Raji (cell line): ENCODE data around the gene H2BW2.
"Not testable (repeated sequence)": the region's sequence is repeated elsewhere in the genome, so short reads cannot be mapped to it uniquely, and the experiment has no call there.

Experiments
- POLR2A ChIP-seq: IDR thresholded peaks from 2 replicates; pipeline ENCODE4 v1.6.1; 2011; ENCODE audit warnings: low read depth, low read length, control low read depth; ENCODE audit not compliant: insufficient read depth

Gene H2BW2

GRCh38 chrX:104039689-104040505 is at the start of gene H2BW2:
H2BW2 (plus strand) TSS chrX:104039956; CDS start chrX:104039995, 39 bp downstream.
- TF ChIP-seq POLR2A = no peak

DNA sequence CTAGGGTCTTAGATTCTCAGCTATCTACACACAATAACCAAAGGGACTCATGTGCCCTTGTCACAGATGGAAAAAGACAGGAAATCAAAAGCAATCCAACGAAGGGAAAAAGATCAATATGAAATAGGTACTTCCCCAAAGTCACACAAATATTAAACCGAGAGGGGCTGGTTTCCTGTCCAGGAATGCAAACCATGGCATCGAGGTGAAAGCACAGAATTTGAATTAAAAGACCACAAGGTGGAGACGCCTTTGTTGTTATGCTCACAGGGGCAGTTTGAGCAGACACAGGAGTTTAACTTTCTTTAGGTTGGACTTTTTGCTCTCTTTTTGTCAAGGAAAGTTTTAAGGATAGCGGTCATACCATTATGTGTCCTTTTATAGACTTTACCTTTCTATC is 40.5 kb upstream of the H2BW2 start:
- no peak for TF ChIP-seq POLR2A

- no peak for TF ChIP-seq POLR2A
These were observed 30.9 kb upstream of the H2BW2 start for GRCh38 chrX:104008831-104009230.

DNA sequence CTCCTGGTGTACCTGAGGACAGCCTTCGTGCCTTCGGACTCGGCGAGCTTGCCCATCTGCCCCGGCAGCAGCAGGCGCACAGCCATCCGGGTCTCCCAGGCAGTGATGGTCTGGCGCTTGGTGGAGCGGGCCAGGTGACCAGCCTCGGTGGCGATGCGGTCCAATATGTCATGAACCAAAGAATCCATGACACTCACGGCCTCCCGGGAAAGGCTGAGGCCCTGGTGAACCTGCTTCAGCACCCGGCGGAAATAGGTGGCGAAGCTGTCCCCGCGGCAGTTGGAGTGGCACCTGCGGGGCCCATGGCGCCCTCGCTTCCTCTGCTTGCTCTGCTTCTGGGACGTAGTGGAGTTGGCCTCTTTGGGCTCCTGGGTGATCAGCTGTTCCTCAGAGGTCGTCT is 26.6 kb upstream of the H2BW2 start:
- TF ChIP-seq POLR2A = no peak

- no peak for TF ChIP-seq POLR2A
These were observed 26.1 kb upstream of the H2BW2 start, which contains the start of gene H2BW1 for GRCh38 chrX:104013606-104014005. H2BW1 (minus strand) TSS chrX:104013708; CDS start chrX:104013576, 132 bp downstream.

DNA sequence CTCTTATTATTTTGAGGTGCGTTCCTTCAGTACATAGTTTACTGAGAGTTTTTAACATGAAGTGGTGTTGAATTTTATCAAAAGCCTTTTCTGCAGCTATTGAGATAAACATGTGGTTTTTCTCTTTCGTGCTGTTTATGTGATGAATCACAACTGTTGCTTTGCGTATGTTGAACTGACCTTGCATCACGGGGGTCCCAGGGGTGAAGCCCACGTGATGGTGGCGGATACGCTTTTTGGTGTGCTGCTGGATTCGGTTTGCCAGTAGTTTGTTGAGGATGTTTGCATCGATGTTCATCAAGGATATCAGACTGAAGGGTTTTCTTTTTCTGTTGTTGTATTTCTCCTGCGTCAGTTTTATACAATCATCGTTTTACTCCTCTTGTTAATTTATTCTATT is 21.6 kb upstream of the H2BW2 start:
- no peak for TF ChIP-seq POLR2A

DNA sequence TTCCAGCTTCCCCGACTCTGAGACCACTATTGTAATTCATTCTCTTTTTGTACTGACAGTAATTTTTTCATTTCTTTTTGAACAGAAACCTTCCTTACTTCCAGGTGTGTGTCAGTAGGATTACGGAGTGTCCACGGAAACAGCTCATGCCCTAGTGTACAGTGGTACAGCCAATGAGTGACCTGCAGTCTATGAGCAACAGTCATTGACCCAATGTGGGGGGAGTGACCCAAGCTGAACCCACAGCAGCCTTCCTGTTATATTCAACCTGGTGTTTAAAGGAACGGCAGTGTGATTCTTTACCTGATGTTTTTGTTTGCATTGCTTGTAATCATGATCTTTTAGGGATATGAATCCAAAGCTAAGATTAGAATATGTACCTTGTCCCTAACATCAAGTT is 1.2 kb downstream of the H2BW2 start:
- TF ChIP-seq POLR2A = no peak

- TF ChIP-seq POLR2A = no peak
These were observed 5.9 kb downstream of the H2BW2 start for GRCh38 chrX:104045642-104046041.

DNA sequence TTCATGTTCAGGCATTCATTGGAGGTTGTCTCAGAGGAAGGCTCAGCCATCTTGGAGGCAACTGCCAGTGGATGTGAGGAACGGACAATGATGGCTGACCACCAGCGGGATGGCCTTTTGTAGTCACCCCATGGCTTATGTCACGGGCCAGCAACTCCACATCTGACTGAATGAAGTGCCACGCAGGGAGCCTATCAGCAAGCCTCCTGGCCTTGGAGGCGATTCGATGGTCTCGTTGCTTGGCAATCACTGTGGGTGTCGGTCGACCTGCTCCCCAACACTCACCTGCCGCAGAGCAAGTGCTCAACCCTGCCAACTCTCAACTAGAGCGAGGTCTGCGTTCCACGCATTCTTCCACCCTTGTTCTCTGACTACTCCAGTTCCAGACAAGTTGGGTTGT is 7.4 kb downstream of the H2BW2 start:
- TF ChIP-seq POLR2A = no peak

DNA sequence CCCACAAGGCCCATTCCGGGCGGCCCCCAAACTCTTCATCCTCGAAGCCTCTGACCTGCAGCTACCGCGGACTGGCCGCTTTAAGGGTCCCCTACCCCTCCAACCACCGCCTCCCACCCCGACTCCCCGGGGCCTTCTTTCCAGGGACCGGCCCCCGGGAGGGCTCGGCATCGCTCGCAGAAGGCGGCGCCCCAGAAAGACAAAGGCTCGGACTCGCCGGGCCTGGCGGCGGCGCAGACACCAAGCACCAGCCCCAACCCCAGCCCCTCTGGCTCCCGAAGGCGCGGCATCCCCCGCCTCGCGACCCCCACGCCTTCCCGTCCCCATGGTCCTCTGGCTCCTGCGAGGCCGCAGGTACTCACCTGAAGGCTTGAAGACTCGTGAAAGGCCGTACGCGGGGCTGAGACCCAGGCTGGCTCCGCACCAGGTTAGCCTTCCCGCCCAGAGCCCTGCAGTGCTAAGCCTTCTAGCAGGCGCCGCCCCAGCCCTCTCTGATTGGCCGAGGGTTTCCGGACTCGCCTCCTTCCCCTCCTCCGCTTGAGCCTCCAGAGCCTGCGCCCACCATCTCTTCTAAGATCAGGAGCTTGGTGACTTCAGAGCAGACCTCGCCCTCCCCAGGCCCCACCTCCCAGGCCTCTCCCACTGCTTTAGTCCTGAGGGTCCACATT is 36.2 kb downstream of the H2BW2 start, which contains the start of gene TMSB15C:
TMSB15C (minus strand) TSS at position 459 of the 668 bp plus-strand sequence.
- TF ChIP-seq POLR2A = not testable (repeated sequence)

DNA sequence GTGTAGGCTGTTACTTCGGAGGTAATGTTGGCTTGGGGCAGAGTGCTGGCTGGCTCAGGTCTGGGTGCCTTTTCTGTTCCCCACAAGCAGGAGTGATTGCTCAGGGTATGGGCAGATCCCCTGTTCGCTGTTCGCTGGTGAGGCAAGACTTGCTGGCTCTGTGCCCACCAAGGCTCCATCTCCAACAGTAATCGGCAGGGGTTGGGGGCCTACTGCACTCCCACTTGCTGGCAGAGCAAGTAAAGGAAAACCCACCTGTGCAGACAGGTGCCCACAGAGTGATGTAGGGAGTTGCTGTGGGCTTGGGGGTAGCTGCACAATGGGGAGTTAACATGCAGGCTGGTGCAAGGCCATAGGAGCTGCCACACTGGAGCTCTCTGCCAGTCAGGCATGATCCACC is 44.3 kb downstream of the H2BW2 start:
- TF ChIP-seq POLR2A = no peak

DNA sequence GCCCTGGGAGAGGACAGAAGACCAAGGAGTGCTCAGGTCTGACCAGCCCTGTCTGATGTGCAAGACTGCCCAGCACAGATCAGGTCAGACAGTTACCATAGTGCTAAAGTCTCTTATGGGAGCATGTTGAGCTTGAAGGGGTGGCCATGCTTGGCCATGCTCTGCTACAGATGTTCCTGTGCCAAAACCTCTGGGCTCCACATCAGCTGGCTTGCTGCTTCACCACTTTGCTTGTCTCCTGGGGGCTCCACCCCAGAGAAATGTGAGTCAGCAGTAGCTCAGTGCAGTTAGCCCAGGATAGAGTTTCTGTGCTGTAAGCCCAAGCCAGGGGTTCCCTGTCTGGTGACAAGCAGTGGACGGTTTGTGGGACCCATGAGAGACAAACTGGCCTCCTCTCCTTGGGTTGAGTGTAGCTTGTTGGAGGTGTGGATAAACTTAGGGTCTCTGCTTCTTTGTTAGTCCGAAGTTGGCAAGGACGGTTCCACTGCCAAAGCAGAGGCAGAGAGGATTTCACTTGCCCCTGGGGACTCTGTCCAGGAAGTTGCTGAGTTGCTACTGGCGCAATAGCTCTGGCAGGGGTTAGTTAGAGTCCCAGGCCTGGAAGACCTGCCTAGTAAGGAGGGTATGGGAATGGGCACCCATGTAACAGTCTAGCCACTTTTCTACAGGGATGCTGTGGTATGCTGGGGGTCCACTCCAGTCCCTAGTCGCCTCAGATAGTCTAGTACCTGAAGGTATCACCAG is 45.0 kb downstream of the H2BW2 start:
- TF ChIP-seq POLR2A = no peak

- no peak for TF ChIP-seq POLR2A
These were observed 45.7 kb downstream of the H2BW2 start for GRCh38 chrX:104085477-104085876.

GRCh38 chrX:104085919-104086318 is 46.2 kb downstream of the H2BW2 start:
- no peak for TF ChIP-seq POLR2A
